HUES48 (cell line): ENCODE data around the gene TRIM29.
A peak's percentile ranks its signal among the peaks of the same experiment; 100 is the strongest.

Source experiments
- H3K27ac ChIP-seq: one replicate; pipeline ENCODE4 v1.7.0; 2013; ENCODE audit warnings: low read depth, low read length, inconsistent platforms
- H3K27me3 ChIP-seq: 2 replicates; pipeline ENCODE4 v1.6.1; 2013; ENCODE audit warnings: mild to moderate bottlenecking, low read length; ENCODE audit not compliant: control insufficient read depth, insufficient read depth
- H3K36me3 ChIP-seq: 2 replicates; pipeline ENCODE4 v1.6.1; 2013; ENCODE audit warnings: low read length; ENCODE audit not compliant: control insufficient read depth, insufficient read depth
- H3K4me1 ChIP-seq: 2 replicates; pipeline ENCODE4 v1.6.1; 2013; ENCODE audit warnings: mild to moderate bottlenecking, low read length; ENCODE audit not compliant: control insufficient read depth, insufficient read depth
- H3K4me3 ChIP-seq: 2 replicates; pipeline ENCODE4 v1.5.1; 2013; ENCODE audit warnings: mild to moderate bottlenecking, low read depth, low read length
- H3K9ac ChIP-seq: 2 replicates; pipeline ENCODE4 v1.6.1; 2013; ENCODE audit warnings: mild to moderate bottlenecking, low read depth, low read length, moderate library complexity
- H3K9me3 ChIP-seq: 2 replicates; pipeline ENCODE4 v1.6.1; 2013; ENCODE audit warnings: low read length; ENCODE audit not compliant: control insufficient read depth, insufficient read depth

Gene TRIM29

DNA sequence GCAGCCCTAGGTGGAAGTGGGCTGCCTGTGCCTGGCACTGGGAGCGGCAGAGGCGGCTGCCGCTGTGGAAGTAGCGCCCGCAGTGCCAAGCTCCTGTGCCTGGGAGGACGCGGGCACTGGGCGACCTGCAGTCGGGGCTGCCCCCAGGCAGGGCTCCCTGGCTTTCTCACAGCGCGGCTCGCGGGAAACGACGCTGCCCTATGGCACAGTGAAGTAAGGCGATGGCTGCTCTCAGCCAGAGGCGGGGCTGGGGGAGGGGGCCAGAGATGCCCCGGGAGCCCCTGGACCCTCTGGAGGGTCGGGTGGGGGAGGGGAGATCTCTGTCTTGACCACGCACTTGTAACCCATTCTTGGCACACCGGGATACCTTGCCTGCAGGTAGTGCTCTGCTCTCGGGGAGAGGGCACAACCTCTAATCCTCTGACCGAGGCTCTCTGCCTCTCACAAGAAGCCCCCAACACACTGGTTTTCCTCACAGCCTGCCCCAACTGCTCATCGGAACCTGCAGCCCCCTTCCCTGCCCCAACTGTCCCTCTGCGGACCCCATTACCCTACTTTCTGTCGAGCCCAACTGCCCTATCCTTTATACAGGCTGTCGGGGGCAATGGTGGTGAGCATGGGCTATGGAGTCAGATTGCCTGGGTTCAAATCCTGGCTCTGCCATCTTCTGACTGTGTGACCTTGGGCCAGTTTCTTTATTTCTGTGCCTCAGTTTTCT lies 32.2 kb upstream of the TRIM29 start:
- H3K4me1 ChIP-seq = peaks cover 3% of the 10 kb centered on the region; the same call in 1 of the 2 replicates
- no peaks in the 10 kb centered on the region for H3K9me3 ChIP-seq
- no peak overlapping the region for H3K9ac ChIP-seq
- H3K36me3 ChIP-seq = no peaks in the 10 kb centered on the region
- H3K27ac ChIP-seq = no peak overlapping the region
- H3K27me3 ChIP-seq = peaks cover 75% of the 10 kb centered on the region
- H3K4me3 ChIP-seq = no peak overlapping the region

DNA sequence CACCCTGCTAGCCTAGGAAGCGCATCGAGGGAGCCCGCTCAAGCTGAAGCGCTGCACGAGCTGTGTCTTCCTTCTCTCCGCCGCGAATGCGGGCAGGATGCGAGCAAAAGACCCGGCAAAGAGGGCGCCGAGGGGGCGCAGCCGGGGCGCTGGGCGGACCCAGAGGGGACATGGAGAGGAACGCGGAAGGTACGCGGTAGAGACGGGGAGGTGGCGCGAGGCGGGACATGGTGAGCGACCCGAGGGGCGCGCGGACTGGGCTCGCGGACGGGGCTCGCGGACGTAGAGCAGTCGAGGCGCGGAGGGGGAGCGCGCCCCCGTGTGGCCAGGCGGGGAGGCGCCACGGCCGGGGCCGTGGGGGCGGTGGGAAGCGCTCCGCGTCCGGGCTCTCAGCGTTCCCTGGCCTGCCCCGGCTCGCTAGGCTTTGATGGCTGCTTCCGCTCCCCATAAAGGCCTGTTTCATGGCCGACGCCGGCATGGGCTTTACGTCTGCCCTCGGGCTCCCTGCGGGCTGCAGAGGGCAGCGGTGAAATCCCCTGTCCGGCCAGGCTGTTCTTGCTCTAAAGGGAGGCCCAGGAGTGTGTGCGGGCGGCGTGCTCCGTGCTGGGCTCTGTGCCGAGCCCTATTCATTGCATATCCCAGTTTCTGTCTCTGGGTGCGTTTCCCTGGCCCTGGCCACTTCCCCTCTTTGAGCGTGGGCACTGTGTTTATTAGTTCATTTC lies 31.2 kb upstream of the TRIM29 start:
- Histone ChIP-seq H3K9ac (no peak overlapping the region; the same call in 1 of the 2 replicates), H3K27ac (no peak overlapping the region), H3K27me3 (peaks cover 69% of the 10 kb centered on the region), H3K4me3 (peak overlapping the region; percentile 62), H3K9me3 (no peaks in the 10 kb centered on the region), H3K36me3 (no peaks in the 10 kb centered on the region), H3K4me1 (peaks cover 3% of the 10 kb centered on the region; the same call in 1 of the 2 replicates)

GRCh38 chr11:120168108-120168959 lies 30.4 kb upstream of the TRIM29 start:
- peak overlapping the region; percentile 62 for H3K4me3 ChIP-seq
- H3K27ac ChIP-seq = no peak overlapping the region
- no peak overlapping the region; the same call in 1 of the 2 replicates for H3K9ac ChIP-seq
- H3K27me3 ChIP-seq = peaks cover 62% of the 10 kb centered on the region
- no peaks in the 10 kb centered on the region for H3K36me3 ChIP-seq
- H3K9me3 ChIP-seq = no peaks in the 10 kb centered on the region
- peaks cover 3% of the 10 kb centered on the region; the same call in 1 of the 2 replicates for H3K4me1 ChIP-seq

DNA sequence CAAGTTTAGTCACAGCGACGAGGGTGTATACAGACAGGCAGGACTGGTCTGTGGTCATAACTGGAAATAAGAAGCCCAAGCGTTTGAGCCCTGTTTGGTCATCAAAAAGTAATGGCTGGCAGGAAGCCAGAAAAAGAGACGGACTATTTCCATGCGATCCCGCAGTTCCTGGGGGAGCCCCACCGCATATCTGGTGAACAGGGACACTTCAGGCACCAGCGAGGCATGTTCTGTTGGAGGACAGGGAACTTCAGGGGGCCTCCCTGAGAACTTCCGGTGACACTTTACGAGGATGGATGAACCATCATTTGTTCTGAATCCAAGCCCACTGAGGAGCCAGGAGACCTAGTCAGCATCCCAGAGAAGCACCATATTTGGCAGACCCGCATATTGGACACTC lies 29.7 kb upstream of the TRIM29 start:
- Histone ChIP-seq H3K9me3 (no peaks in the 10 kb centered on the region), H3K36me3 (no peaks in the 10 kb centered on the region), H3K4me1 (peaks cover 3% of the 10 kb centered on the region; the same call in 1 of the 2 replicates), H3K27ac (no peak overlapping the region), H3K9ac (no peak overlapping the region), H3K27me3 (peaks cover 62% of the 10 kb centered on the region), H3K4me3 (no peak overlapping the region)

DNA sequence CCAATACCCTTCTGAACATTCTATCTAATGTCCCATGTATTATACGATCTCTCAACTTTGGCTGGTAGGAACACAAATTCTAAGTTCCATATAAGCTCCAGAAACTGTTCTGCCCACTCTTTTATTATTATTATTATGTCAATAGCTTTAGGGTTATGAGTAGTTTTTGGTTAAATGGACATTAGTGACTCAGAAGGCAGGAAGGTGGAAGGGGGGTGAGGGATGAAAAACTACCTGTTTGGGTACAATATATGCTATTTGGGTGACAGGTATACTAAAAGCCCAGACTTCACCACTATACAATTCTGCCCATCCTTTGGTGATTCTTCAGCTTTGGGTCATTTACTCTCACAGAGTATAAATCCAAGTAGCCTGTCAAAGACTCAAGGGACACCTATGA lies 22.5 kb upstream of the TRIM29 start:
- no peak overlapping the region for H3K4me3 ChIP-seq
- H3K27me3 ChIP-seq = no peaks in the 10 kb centered on the region; the same call in 1 of the 2 replicates
- 0 out of 2 replicates have a peak, but pooled peaks cover 3% of the 10 kb centered on the region for H3K9me3 ChIP-seq
- H3K27ac ChIP-seq = no peak overlapping the region
- H3K4me1 ChIP-seq = no peaks in the 10 kb centered on the region
- H3K9ac ChIP-seq = no peak overlapping the region
- H3K36me3 ChIP-seq = no peaks in the 10 kb centered on the region

GRCh38 chr11:120153221-120153620 lies 15.3 kb upstream of the TRIM29 start:
- no peaks in the 10 kb centered on the region for H3K4me1 ChIP-seq
- no peaks in the 10 kb centered on the region for H3K36me3 ChIP-seq
- H3K27me3 ChIP-seq = no peaks in the 10 kb centered on the region
- H3K9ac ChIP-seq = no peak overlapping the region
- H3K4me3 ChIP-seq = no peak overlapping the region
- no peak overlapping the region for H3K27ac ChIP-seq
- no peaks in the 10 kb centered on the region for H3K9me3 ChIP-seq

DNA sequence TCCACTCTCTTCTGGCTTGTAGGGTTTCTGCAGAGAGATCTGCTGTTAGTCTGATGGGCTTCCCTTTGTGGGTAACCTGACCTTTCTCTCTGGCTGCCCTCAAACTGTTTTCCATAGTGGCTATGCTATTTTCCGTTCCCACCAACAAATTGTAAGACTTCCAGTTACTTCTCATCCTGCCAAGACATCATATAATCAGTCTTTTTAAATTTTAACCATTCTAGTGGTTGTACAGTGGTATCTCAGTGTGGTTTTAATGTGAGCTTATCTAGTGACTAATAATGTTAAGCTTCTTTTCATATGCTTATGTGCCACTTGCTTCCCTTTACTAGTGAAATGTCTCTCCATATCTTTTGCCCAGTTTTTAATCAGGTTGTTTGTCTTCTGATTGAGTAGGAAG lies 13.6 kb upstream of the TRIM29 start:
- Histone ChIP-seq H3K36me3 (no peaks in the 10 kb centered on the region), H3K27me3 (no peaks in the 10 kb centered on the region), H3K9me3 (no peaks in the 10 kb centered on the region)

DNA sequence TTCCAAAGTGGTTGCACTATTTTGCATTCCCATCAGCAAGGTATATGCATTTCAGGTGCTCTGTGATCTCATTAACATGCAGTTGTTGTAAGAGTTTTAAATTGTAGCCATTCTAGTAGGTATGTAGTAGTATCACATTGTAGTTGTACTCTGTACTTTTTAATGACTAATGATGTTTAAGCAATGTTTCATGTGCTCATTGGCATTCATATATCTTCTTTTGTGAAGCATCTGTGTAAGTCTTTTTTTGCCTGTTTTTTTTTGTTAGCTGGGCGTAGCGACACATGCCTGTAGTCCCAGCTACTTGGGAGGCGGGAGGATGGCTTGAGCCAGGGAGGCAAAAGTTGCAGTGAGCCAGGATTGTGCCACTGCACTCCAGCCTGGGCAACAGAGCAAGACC lies 11.3 kb upstream of the TRIM29 start:
- Histone ChIP-seq H3K9me3 (no peaks in the 10 kb centered on the region), H3K27me3 (no peaks in the 10 kb centered on the region), H3K4me1 (no peaks in the 10 kb centered on the region), H3K9ac (no peak overlapping the region), H3K27ac (no peak overlapping the region), H3K36me3 (no peaks in the 10 kb centered on the region), H3K4me3 (no peak overlapping the region)

More for the DNA sequence above, 13.6 kb upstream of the TRIM29 start:
- Histone ChIP-seq H3K27ac (no peak overlapping the region), H3K4me3 (no peak overlapping the region), H3K9ac (no peak overlapping the region), H3K4me1 (no peaks in the 10 kb centered on the region)

DNA sequence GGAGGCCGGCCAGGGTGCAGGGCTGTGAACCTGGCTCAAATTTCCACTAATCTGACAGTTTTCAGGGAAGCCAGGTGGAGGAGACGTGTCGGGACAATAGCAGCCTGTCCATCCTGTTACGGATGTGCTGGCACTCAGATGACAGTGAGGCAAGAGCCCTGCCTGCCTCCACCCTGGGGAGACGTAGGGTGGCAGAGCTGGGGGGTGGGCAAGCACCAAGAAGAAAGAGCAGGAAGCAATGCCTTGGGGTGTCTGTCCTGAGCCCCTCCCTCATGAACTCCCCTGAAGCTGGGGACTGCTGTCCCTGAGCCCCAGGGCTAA lies 10.0 kb upstream of the TRIM29 start:
- Histone ChIP-seq H3K4me3 (no peak overlapping the region), H3K9ac (no peak overlapping the region), H3K9me3 (no peaks in the 10 kb centered on the region), H3K4me1 (no peaks in the 10 kb centered on the region), H3K27me3 (no peaks in the 10 kb centered on the region), H3K36me3 (no peaks in the 10 kb centered on the region), H3K27ac (no peak overlapping the region)

GRCh38 chr11:120147094-120147949 lies 9.4 kb upstream of the TRIM29 start:
- no peaks in the 10 kb centered on the region for H3K36me3 ChIP-seq
- H3K9me3 ChIP-seq = no peaks in the 10 kb centered on the region
- H3K4me3 ChIP-seq = no peak overlapping the region
- no peak overlapping the region for H3K27ac ChIP-seq
- H3K9ac ChIP-seq = no peak overlapping the region
- no peaks in the 10 kb centered on the region for H3K27me3 ChIP-seq
- no peaks in the 10 kb centered on the region for H3K4me1 ChIP-seq
